SK-N-SH treated with all-trans-retinoic acid at 6 μM for 48 hours (cell line): Measurements from ENCODE around the gene CERT1.

Experiments
- ATAC-seq: fragments of 200-7000 bp; cut with Tn5 transposase; 3 replicates; pipeline ENCODE4 v1.9.1; 2020; ENCODE audit warnings: mild to moderate bottlenecking, moderate library complexity
- ARNTL ChIP-seq: fragments of 450-650 bp; formaldehyde crosslinking; IDR thresholded peaks from 2 replicates; pipeline ENCODE4 v1.5.0; 2020; ENCODE audit warnings: low read depth, mild to moderate bottlenecking, moderate library complexity, borderline replicate concordance
- BACH2 ChIP-seq: fragments of 250-450 bp; sonication (Bioruptor Pico); IDR thresholded peaks from 2 replicates; pipeline ENCODE4 v1.9.0; 2021; ENCODE audit warnings: mild to moderate bottlenecking, borderline replicate concordance
- CSDC2 ChIP-seq: fragments of 250-450 bp; sonication (Bioruptor Pico); IDR thresholded peaks from 2 replicates; pipeline ENCODE4 v1.5.0; 2020; ENCODE audit warnings: mild to moderate bottlenecking, moderate library complexity
- ESRRG ChIP-seq: fragments of 250-450 bp; sonication (Bioruptor Pico); IDR thresholded peaks from 2 replicates; pipeline ENCODE4 v1.6.1; 2021; ENCODE audit warnings: mild to moderate bottlenecking
- GLIS3 ChIP-seq: fragments of 250-450 bp; sonication (Bioruptor Pico); IDR thresholded peaks from 2 replicates; pipeline ENCODE4 v1.5.0; 2020; ENCODE audit warnings: mild to moderate bottlenecking, moderate library complexity
- ISL1 ChIP-seq: fragments of 250-450 bp; sonication (Bioruptor Pico); IDR thresholded peaks from 2 replicates; pipeline ENCODE4 v2.1.2; 2022; ENCODE audit warnings: mild to moderate bottlenecking, moderate library complexity
- OSR1 ChIP-seq: fragments of 250-450 bp; sonication (Bioruptor Pico); IDR thresholded peaks from 2 replicates; pipeline ENCODE4 v1.8.0; 2022; ENCODE audit warnings: moderate library complexity, mild to moderate bottlenecking, inconsistent platforms
- RARB ChIP-seq: fragments of 250-450 bp; sonication (Bioruptor Pico); IDR thresholded peaks from 2 replicates; pipeline ENCODE4 v1.8.0; 2021; ENCODE audit warnings: mild to moderate bottlenecking, moderate library complexity
- SNAI2 ChIP-seq: fragments of 250-450 bp; sonication (Bioruptor Pico); IDR thresholded peaks from 2 replicates; pipeline ENCODE4 v1.5.0; 2020; ENCODE audit warnings: mild to moderate bottlenecking, moderate library complexity
- TCF4 ChIP-seq: fragments of 250-450 bp; sonication (Bioruptor Pico); IDR thresholded peaks from 2 replicates; pipeline ENCODE4 v1.8.0; 2021; ENCODE audit warnings: mild to moderate bottlenecking, moderate library complexity, borderline replicate concordance
- TOX ChIP-seq: fragments of 250-450 bp; sonication (Bioruptor Pico); IDR thresholded peaks from 2 replicates; pipeline ENCODE4 v1.8.0; 2021; ENCODE audit warnings: mild to moderate bottlenecking, moderate library complexity, borderline replicate concordance
- ZC3H10 ChIP-seq: fragments of 250-450 bp; sonication (Bioruptor Pico); IDR thresholded peaks from 2 replicates; pipeline ENCODE4 v1.5.1; 2021; ENCODE audit warnings: mild to moderate bottlenecking, moderate library complexity
- ZFP3 ChIP-seq: fragments of 250-450 bp; sonication (Bioruptor Pico); IDR thresholded peaks from 2 replicates; pipeline ENCODE4 v1.5.0; 2020; ENCODE audit warnings: mild to moderate bottlenecking, moderate library complexity
- ZFP30 ChIP-seq: fragments of 450-650 bp; formaldehyde crosslinking; IDR thresholded peaks from 2 replicates; pipeline ENCODE4 v1.5.0; 2022; ENCODE audit warnings: mild to moderate bottlenecking, moderate library complexity
- ZNF565 ChIP-seq: fragments of 450-650 bp; formaldehyde crosslinking; conservative IDR thresholded peaks from 2 replicates; pipeline ENCODE4 v1.5.0; 2020; ENCODE audit warnings: low read depth, mild to moderate bottlenecking, moderate library complexity
- ZNF70 ChIP-seq: fragments of 450-650 bp; formaldehyde crosslinking; IDR thresholded peaks from 2 replicates; pipeline ENCODE4 v1.5.0; 2020; ENCODE audit warnings: mild to moderate bottlenecking, moderate library complexity
- ZNF8 ChIP-seq: fragments of 450-650 bp; formaldehyde crosslinking; IDR thresholded peaks from 2 replicates; pipeline ENCODE4 v1.5.0; 2020; ENCODE audit warnings: mild to moderate bottlenecking, moderate library complexity
- TF ChIP-seq, protein P1 (sequence below): fragments of 250-450 bp; sonication (Bioruptor Pico); IDR thresholded peaks from 2 replicates; pipeline ENCODE4 v1.8.0; 2021; ENCODE audit warnings: low read depth, mild to moderate bottlenecking, moderate library complexity, borderline replicate concordance
- TF ChIP-seq, protein P2 (sequence below): fragments of 250-450 bp; sonication (Bioruptor Pico); IDR thresholded peaks from 2 replicates; pipeline ENCODE4 v1.8.0; 2020; ENCODE audit warnings: mild to moderate bottlenecking, moderate library complexity, borderline replicate concordance
- TF ChIP-seq, protein P3 (sequence below): fragments of 250-450 bp; sonication (Bioruptor Pico); IDR thresholded peaks from 2 replicates; pipeline ENCODE4 v1.5.0; 2020; ENCODE audit warnings: mild to moderate bottlenecking, moderate library complexity
- TF ChIP-seq, protein P4 (sequence below): fragments of 250-450 bp; sonication (Bioruptor Pico); IDR thresholded peaks from 2 replicates; pipeline ENCODE4 v1.5.1; 2020; ENCODE audit warnings: low read depth, mild to moderate bottlenecking, moderate library complexity

Gene CERT1

DNA sequence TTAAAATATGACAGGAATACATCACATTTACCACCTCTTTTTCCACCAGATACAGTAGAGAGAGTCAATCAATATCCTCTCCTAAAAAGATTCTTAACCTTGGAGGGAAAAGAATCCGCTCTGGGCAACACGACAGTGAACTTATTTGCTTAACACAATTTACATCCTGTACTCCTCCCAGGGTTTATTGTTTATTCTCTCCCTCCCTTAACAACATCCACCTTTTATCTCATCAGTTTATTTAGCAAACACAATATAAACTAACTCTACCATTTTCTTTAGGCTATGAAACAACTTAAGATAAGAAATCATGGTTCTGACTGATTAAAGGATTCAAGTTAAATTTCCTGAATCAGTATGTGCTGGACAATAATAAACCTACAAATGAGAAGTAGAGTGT lies 50.9 kb downstream of the CERT1 start:
- ATAC-seq: no peak
- TF ChIP-seq ZNF8 (CRISPR knock-in tag) (no peak), SNAI2 (CRISPR knock-in tag) (no peak), BACH2 (no peak), CSDC2 (CRISPR knock-in tag) (no peak), ZNF70 (CRISPR knock-in tag) (no peak), RARB (CRISPR knock-in tag) (no peak), ZFP30 (CRISPR knock-in tag) (no peak), ISL1 (CRISPR knock-in tag) (no peak), ARNTL (CRISPR knock-in tag) (no peak), ESRRG (CRISPR knock-in tag) (no peak), TOX (CRISPR knock-in tag) (no peak), ZC3H10 (CRISPR knock-in tag) (no peak), OSR1 (no peak), GLIS3 (CRISPR knock-in tag) (no peak), ZFP3 (CRISPR knock-in tag) (no peak), TCF4 (CRISPR knock-in tag) (no peak)
- TF ChIP-seq, protein P1, sequence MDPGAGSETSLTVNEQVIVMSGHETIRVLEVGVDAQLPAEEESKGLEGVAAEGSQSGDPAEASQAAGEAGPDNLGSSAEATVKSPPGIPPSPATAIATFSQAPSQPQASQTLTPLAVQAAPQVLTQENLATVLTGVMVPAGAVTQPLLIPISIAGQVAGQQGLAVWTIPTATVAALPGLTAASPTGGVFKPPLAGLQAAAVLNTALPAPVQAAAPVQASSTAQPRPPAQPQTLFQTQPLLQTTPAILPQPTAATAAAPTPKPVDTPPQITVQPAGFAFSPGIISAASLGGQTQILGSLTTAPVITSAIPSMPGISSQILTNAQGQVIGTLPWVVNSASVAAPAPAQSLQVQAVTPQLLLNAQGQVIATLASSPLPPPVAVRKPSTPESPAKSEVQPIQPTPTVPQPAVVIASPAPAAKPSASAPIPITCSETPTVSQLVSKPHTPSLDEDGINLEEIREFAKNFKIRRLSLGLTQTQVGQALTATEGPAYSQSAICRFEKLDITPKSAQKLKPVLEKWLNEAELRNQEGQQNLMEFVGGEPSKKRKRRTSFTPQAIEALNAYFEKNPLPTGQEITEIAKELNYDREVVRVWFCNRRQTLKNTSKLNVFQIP: no peak
- TF ChIP-seq, protein P2, sequence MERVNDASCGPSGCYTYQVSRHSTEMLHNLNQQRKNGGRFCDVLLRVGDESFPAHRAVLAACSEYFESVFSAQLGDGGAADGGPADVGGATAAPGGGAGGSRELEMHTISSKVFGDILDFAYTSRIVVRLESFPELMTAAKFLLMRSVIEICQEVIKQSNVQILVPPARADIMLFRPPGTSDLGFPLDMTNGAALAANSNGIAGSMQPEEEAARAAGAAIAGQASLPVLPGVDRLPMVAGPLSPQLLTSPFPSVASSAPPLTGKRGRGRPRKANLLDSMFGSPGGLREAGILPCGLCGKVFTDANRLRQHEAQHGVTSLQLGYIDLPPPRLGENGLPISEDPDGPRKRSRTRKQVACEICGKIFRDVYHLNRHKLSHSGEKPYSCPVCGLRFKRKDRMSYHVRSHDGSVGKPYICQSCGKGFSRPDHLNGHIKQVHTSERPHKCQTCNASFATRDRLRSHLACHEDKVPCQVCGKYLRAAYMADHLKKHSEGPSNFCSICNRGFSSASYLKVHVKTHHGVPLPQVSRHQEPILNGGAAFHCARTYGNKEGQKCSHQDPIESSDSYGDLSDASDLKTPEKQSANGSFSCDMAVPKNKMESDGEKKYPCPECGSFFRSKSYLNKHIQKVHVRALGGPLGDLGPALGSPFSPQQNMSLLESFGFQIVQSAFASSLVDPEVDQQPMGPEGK (CRISPR knock-in tag): no peak
- TF ChIP-seq, protein P3, sequence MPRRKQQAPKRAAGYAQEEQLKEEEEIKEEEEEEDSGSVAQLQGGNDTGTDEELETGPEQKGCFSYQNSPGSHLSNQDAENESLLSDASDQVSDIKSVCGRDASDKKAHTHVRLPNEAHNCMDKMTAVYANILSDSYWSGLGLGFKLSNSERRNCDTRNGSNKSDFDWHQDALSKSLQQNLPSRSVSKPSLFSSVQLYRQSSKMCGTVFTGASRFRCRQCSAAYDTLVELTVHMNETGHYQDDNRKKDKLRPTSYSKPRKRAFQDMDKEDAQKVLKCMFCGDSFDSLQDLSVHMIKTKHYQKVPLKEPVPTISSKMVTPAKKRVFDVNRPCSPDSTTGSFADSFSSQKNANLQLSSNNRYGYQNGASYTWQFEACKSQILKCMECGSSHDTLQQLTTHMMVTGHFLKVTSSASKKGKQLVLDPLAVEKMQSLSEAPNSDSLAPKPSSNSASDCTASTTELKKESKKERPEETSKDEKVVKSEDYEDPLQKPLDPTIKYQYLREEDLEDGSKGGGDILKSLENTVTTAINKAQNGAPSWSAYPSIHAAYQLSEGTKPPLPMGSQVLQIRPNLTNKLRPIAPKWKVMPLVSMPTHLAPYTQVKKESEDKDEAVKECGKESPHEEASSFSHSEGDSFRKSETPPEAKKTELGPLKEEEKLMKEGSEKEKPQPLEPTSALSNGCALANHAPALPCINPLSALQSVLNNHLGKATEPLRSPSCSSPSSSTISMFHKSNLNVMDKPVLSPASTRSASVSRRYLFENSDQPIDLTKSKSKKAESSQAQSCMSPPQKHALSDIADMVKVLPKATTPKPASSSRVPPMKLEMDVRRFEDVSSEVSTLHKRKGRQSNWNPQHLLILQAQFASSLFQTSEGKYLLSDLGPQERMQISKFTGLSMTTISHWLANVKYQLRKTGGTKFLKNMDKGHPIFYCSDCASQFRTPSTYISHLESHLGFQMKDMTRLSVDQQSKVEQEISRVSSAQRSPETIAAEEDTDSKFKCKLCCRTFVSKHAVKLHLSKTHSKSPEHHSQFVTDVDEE (CRISPR knock-in tag): no peak
- TF ChIP-seq, protein P4, sequence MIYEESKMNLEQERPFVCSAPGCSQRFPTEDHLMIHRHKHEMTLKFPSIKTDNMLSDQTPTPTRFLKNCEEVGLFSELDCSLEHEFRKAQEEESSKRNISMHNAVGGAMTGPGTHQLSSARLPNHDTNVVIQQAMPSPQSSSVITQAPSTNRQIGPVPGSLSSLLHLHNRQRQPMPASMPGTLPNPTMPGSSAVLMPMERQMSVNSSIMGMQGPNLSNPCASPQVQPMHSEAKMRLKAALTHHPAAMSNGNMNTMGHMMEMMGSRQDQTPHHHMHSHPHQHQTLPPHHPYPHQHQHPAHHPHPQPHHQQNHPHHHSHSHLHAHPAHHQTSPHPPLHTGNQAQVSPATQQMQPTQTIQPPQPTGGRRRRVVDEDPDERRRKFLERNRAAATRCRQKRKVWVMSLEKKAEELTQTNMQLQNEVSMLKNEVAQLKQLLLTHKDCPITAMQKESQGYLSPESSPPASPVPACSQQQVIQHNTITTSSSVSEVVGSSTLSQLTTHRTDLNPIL (CRISPR knock-in tag): no peak

DNA sequence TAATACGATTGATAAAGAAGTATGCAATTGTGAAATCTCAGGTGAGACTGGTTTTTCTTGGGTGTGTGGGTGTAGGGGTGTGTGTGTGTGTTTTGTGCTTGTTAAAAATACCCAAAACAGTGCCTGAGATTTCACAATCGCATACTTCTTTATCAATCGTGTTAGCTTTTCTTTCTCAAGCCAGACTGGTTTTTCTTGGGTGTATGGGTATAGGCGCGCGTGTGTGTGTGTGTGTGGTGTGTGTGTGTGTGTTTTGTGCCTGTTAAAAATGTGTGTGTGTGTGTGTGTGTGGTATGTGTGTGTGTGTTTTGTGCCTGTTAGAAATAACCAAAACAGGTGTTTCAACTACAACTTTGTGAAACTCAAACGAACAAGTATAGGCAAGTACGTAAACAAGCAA lies 53.7 kb downstream of the CERT1 start:
- no peak for ATAC-seq
- TF ChIP-seq ESRRG (CRISPR knock-in tag) (no peak), ZNF565 (no peak), RARB (CRISPR knock-in tag) (no peak), TCF4 (CRISPR knock-in tag) (no peak), BACH2 (no peak)
- TF ChIP-seq, protein P4 (CRISPR knock-in tag): no peak
- TF ChIP-seq, protein P2 (CRISPR knock-in tag): no peak
